KOPT-K1 (cell line): ENCODE data around the gene APOA5.
"Not testable (repeated sequence)": the region's sequence is repeated elsewhere in the genome, so short reads cannot be mapped to it uniquely, and the experiment has no call there.

Experiments used
- H3K27ac ChIP-seq: fragments of 200-600 bp; sonication (generic); 2 replicates; pipeline ENCODE4 v1.5.1; 2016; ENCODE audit warnings: antibody characterized with exemption, mild to moderate bottlenecking, low read depth, low read length; ENCODE audit not compliant: poor library complexity, severe bottlenecking
- H3K36me3 ChIP-seq: fragments of 200-600 bp; sonication (generic); 2 replicates; pipeline ENCODE4 v1.5.1; 2017; ENCODE audit warnings: antibody characterized with exemption, mild to moderate bottlenecking, low read length, moderate library complexity; ENCODE audit not compliant: insufficient read depth
- H3K9me3 ChIP-seq: fragments of 200-600 bp; sonication (generic); 2 replicates; pipeline ENCODE4 v1.5.1; 2017; ENCODE audit warnings: antibody characterized with exemption, low read length, mild to moderate bottlenecking; ENCODE audit not compliant: insufficient read depth, poor library complexity, severe bottlenecking

Gene APOA5

GRCh38 chr11:116814502-116814901 lies 22.8 kb upstream of the APOA5 start:
- Histone ChIP-seq H3K36me3 (no peaks in the 10 kb centered on the region), H3K9me3 (no peaks in the 10 kb centered on the region), H3K27ac (no peak overlapping the region)

DNA sequence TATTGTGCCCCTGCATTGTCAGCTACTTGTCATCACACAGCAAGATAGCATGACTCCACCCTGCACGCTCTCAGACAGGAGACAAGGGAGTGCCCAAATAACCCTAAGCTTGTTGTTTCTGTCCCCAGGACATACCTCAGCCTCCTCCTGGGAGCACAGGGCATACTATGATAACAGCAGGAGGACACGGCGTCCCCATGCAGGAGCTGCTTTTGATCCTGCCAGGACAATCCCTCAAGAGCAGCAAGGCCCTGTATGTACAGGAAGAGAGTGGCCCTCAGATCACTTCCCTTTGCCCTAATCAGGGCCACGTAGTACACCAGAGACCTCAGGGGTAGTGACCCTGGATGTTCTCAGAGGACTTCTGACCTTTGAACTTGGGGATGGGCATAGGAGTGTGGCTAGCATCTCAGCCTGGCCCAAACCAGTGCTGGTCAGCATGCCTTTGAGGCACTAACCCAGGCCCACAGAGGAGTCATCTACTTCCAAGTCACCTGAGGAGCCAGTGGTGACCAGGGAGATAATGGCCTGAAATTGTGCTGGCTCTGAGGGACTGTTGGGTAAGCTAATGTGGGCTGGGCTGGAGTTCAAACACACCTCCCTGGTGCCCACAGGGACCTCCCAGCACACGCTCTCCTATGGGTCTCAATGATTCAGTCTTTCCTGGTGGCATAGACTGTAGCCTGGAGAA lies 22.2 kb upstream of the APOA5 start:
- Histone ChIP-seq H3K27ac (no peak overlapping the region), H3K36me3 (no peaks in the 10 kb centered on the region), H3K9me3 (no peaks in the 10 kb centered on the region)

GRCh38 chr11:116813170-116813569 lies 21.5 kb upstream of the APOA5 start:
- Histone ChIP-seq H3K27ac (no peak overlapping the region), H3K9me3 (no peaks in the 10 kb centered on the region), H3K36me3 (no peaks in the 10 kb centered on the region)

DNA sequence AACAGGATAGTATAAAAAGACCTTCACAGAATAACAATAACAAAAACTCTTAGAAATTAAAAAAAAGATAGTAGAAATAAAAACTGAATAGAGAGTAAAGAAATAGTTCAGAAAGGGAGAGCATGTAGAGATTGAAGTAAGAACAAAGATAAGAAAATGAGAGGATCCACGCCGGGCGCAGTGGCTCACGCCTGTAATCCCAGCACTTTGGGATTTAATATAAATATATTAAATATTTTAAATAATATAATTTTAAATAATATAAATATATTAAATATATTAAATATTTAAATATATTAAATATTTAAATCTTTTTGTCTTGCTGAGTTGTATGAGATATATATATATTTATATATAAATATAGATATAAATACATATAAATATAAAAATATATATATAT lies 20.4 kb upstream of the APOA5 start:
- Histone ChIP-seq H3K9me3 (no peaks in the 10 kb centered on the region), H3K27ac (no peak overlapping the region), H3K36me3 (no peaks in the 10 kb centered on the region)

GRCh38 chr11:116811194-116811593 lies 19.5 kb upstream of the APOA5 start:
- H3K9me3 ChIP-seq = no peaks in the 10 kb centered on the region
- no peaks in the 10 kb centered on the region for H3K36me3 ChIP-seq
- no peak overlapping the region for H3K27ac ChIP-seq

DNA sequence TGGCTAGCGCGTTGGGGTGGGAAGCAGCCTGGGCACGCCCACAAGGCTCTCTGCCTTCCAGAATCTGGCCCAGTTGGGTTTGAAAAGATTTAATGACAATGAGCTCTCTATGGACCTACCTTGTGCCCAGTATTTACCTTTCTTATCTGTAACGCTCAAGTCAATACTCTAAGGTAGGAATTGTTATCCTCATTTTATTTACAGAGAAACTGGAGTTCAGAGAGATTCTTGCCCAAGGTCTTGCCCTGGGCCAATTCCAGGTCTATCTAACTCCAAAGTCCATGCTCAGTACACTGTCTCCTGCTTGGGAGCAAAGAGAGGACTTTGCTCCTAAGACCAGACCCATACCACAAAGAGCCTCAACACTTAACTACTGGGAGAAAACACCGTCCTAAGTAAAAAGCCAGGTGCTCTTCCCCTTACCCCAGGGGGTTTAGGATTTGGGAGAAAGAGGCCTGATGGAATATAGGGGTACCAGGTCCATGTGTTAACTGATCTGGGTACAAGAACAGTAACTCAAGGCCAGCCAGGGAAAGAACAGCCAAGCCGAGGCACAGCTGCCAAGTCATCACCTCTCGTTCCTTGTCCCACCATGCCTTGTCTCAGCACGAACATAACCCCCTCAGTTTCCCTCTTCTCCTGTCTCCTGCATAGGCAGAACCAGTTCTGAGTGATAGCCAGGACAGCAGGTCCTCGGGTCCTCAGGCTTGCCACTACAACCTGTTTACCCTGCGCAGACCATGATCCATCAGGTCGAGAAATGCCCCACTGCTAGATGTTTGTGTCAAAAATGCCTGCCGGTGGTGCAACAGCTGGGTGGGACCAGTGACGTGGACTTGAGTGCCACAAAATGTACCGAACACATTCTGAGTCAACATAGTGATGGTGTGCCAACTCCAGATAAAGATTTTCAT lies 16.8 kb upstream of the APOA5 start:
- H3K36me3 ChIP-seq = no peaks in the 10 kb centered on the region
- H3K9me3 ChIP-seq = no peaks in the 10 kb centered on the region
- no peak overlapping the region for H3K27ac ChIP-seq

- no peaks in the 10 kb centered on the region for H3K36me3 ChIP-seq
- H3K27ac ChIP-seq = no peak overlapping the region
- no peaks in the 10 kb centered on the region for H3K9me3 ChIP-seq
Observed at GRCh38 chr11:116807601-116808261, 16.1 kb upstream of the APOA5 start.

DNA sequence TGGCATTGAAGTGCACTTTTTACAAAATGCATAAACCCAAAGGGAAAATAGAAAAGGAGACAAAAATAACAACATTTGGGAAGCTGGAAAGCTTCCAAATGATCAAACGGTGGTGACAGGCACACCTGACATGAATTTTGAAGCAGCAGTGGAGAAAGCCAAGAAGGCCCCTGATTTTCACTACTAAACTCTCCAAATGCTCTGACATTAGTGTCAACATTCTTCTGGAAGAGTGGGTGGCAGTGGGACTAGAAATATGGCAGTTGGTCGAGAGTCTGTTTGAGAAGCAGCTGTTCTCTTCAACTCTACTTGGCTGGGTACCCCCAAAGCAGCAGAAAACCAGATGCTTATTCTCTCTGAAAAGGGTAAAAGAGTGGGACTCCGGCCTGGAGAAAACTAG lies 12.3 kb upstream of the APOA5 start:
- H3K9me3 ChIP-seq = no peaks in the 10 kb centered on the region
- no peaks in the 10 kb centered on the region for H3K36me3 ChIP-seq
- H3K27ac ChIP-seq = no peak overlapping the region

GRCh38 chr11:116801662-116802061 lies 10.0 kb upstream of the APOA5 start:
- not testable (repeated sequence) for H3K36me3 ChIP-seq, H3K27ac ChIP-seq, H3K9me3 ChIP-seq

DNA sequence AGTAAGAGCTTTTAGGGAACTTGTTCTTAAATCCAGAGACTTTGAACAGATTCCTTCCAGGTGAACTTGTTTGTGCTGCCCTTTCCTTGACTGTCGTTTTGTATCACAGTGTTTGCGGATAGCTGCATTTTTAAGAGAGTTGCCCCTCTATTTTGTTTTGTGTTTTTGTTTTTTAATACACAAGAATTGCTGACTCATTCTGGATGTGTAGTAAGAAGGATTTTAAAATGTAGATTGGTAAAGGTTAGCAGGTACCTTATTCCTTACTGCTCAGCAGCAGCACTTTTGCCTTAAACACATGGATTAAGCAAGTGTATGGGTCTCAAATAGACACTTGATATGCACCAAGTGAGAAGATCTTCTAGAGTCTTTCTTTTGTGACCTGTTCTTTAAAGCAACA lies 8.9 kb upstream of the APOA5 start:
- H3K27ac ChIP-seq = no peak overlapping the region
- no peaks in the 10 kb centered on the region for H3K36me3 ChIP-seq
- no peaks in the 10 kb centered on the region for H3K9me3 ChIP-seq

DNA sequence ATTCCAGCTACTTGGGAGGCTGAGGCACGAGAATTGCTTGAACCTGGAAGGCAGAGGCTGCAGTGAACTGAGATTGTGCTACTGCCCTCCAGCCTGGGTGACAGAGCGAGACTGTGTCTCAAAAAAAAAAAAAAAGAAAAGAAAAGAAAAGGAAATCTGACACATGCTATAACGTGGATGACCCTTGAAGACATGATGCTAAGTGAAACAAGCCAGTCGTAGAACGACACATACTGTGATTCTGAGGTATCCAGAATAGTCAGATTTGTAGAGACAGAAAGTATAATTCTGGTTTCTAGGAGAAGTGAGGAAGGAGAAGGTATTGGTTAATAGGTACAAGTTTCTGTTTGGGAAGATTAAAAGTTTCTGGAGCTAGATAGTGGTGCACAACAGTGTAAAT lies 6.7 kb upstream of the APOA5 start:
- Histone ChIP-seq H3K27ac (no peak overlapping the region), H3K9me3 (no peaks in the 10 kb centered on the region), H3K36me3 (no peaks in the 10 kb centered on the region)

GRCh38 chr11:116797816-116798215 lies 6.1 kb upstream of the APOA5 start:
- H3K36me3 ChIP-seq = no peaks in the 10 kb centered on the region
- no peak overlapping the region for H3K27ac ChIP-seq
- no peaks in the 10 kb centered on the region for H3K9me3 ChIP-seq

DNA sequence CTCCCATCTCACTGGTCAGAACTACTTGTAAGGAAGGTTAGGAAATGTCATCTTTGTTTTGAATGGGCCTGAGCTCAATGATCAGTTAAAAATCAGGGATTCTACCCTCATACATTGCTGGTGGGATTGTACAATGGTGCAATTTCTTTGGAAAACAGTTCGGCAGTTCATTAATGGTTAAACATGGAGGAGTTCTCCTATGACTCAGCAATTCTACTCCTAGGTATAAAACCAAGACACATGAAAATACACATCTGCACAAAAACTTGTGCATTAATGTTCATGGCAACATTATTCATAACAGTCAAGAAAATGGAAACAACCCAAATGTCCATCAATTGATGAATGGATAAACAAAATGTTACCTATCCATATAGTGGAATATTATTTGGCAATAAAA lies 4.9 kb upstream of the APOA5 start:
- H3K9me3 ChIP-seq = no peaks in the 10 kb centered on the region
- H3K36me3 ChIP-seq = no peaks in the 10 kb centered on the region
- no peak overlapping the region for H3K27ac ChIP-seq

DNA sequence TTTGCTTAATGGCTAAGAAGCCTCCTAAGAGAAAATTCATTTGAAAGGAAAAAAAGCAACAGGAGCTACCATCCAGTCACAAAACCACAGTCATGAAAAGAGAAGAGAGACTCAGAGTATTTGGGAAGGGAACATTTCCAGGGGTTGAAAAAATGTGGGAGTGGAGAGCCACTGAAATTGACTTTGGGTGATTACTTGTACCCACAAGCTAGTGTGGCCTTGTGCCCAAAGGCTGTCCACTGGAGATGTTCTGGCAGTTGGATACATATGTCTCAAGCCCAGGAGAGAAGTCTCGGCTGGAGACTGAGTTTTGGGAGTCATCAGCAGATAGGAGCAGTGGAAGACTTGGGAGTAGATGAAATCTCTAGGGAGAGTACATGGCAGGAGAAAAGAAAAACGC lies 3.2 kb upstream of the APOA5 start:
- Histone ChIP-seq H3K36me3 (no peaks in the 10 kb centered on the region), H3K27ac (no peak overlapping the region), H3K9me3 (no peaks in the 10 kb centered on the region)

DNA sequence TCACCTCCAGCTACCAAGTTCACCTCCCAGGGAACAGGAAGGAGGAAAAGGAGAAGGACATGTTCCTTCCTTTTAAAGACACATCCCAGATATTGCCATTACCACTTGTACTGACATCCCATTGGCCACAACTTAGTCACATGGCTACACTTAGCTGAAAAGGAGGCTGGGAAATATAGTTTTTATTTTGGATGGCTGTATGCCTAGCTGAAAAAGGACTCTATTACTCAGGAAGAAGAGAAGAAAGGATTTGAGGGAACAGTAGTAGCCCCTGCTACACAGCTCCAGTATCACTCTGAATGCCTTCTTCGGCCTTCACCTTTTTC lies 2.1 kb upstream of the APOA5 start:
- Histone ChIP-seq H3K27ac (no peak overlapping the region), H3K9me3 (no peaks in the 10 kb centered on the region), H3K36me3 (no peaks in the 10 kb centered on the region)
